ENCODE data around the gene FAM50A.
"Not testable (repeated sequence)": the region's sequence is repeated elsewhere in the genome, so short reads cannot be mapped to it uniquely, and the experiment has no call there.

The FAM50A gene

GRCh38 chrX:154443992-154444754 lies at the start of gene FAM50A:
Gene FAM50A, plus strand, starts transcription at chrX:154444141. Its CDS starts 95 bp downstream, at chrX:154444236.
- peak; percentile 55 for DNase-seq (ENCODE audit: low read depth)
- peak within 1 kb of the TSS; percentile 67 for H3K4me3 ChIP-seq (ENCODE audit: low read length)
- TF ChIP-seq CTCF (conservative IDR thresholded peaks at IDR 0.05; ENCODE audit: low read length) = no peak

GRCh38 chrX:154396363-154396762 lies 47.6 kb upstream of the FAM50A start:
- not testable (repeated sequence) for DNase-seq (ENCODE audit: low read depth); H3K4me3 ChIP-seq (ENCODE audit: low read length)

- DNase-seq (ENCODE audit: low read depth) = peak; percentile 59
- H3K4me3 ChIP-seq (ENCODE audit: low read length) = peak overlapping the region; percentile 65
- no peak for TF ChIP-seq CTCF (conservative IDR thresholded peaks at IDR 0.05; ENCODE audit: low read length)
These were observed 46.7 kb upstream of the FAM50A start for GRCh38 chrX:154396973-154397887.

- peak within 1 kb of the TSS; percentile 87 for H3K4me3 ChIP-seq (ENCODE audit: low read length)
- peak; percentile 97 for DNase-seq (ENCODE audit: low read depth)
- TF ChIP-seq CTCF (conservative IDR thresholded peaks at IDR 0.05; ENCODE audit: low read length) = no peak
These were observed 45.9 kb upstream of the FAM50A start, which contains the start of gene RPL10 for GRCh38 chrX:154397888-154398667. Gene RPL10, plus strand, starts transcription at chrX:154398377. Its CDS starts 143 bp downstream, at chrX:154398520.

GRCh38 chrX:154398668-154399526 lies 45.0 kb upstream of the FAM50A start:
- peak; percentile 73 for TF ChIP-seq CTCF (conservative IDR thresholded peaks at IDR 0.05; ENCODE audit: low read length)
- DNase-seq (ENCODE audit: low read depth) = peak; percentile 81

GRCh38 chrX:154399527-154400368 lies 44.2 kb upstream of the FAM50A start:
- peak overlapping the region; percentile 87 for H3K4me3 ChIP-seq (ENCODE audit: low read length)
- TF ChIP-seq CTCF (conservative IDR thresholded peaks at IDR 0.05; ENCODE audit: low read length) = no peak; the same call in 1 of the 2 replicates
- DNase-seq (ENCODE audit: low read depth) = no peak

More at GRCh38 chrX:154398668-154399526, 45.0 kb upstream of the FAM50A start:
- peak overlapping the region; percentile 87 for H3K4me3 ChIP-seq (ENCODE audit: low read length)

GRCh38 chrX:154400369-154400817 lies 43.5 kb upstream of the FAM50A start:
- peak overlapping the region; percentile 87 for H3K4me3 ChIP-seq (ENCODE audit: low read length)
- not testable (repeated sequence) for DNase-seq (ENCODE audit: low read depth)

Data from AG10803 (cell line).